HepG2 (cell line): ENCODE data around the gene DAPK3. TPM values are rescaled to one million over a fixed set of nuclear protein-coding genes. Genes with fewer than 3 reads are reported as not detected.

ENCODE experiments used
- ATAC-seq: fragments of 200-7000 bp; cut with Tn5 transposase; 3 replicates; pipeline ENCODE4 v1.9.1; 2020; ENCODE audit warnings: mild to moderate bottlenecking, moderate library complexity
- BruUV-seq: library from RNA; stranded (reverse); fragments of 400-500 nt; replicated peaks from 2 replicates; lab custom pipeline; 2021; lab: Mats Ljungman, UMichigan
- CTCF ChIA-PET: fragments of 300-600 bp; formaldehyde crosslinking; extraction: SDS; loops from one replicate; lab custom pipeline; 2021; ENCODE audit warnings: low total read pairs, inconsistent platforms, low intra/inter-chr PET ratio; lab: Yijun Ruan, JAX
- POLR2A ChIA-PET: fragments of 350-600 bp; sonication (Branson Sonifier 250); formaldehyde crosslinking; loops from one replicate; lab custom pipeline; 2020; ENCODE audit warnings: antibody characterized with exemption, inconsistent platforms; lab: Yijun Ruan, JAX
- DNase-seq: peaks from one replicate; pipeline ENCODE4 v3.0.0-alpha.2; 2015; ENCODE audit warnings: low spot score
- FAIRE-seq: peaks from 3 replicates; lab custom pipeline; 2011; peaks lifted over from hg19 to GRCh38; lab: Jason Lieb, UNC
- H2AFZ ChIP-seq: one replicate; pipeline ENCODE4 v1.6.1; 2011; ENCODE audit warnings: low read length, inconsistent platforms
- H3K27ac ChIP-seq: fragments of 300-600 bp; 3 replicates; pipeline ENCODE4 v1.8.0; 2011; ENCODE audit warnings: mixed run types, mild to moderate bottlenecking, mixed read lengths, low read length, inconsistent platforms; ENCODE audit not compliant: insufficient read depth; ENCODE audit errors: extremely low read length
- H3K27me3 ChIP-seq, 2 experiments: fragments of 200-600 bp in 1 of 2; 2 replicates in 1 of 2; 3 replicates in 1 of 2; pipeline versions ENCODE4 v1.6.0 to v1.8.0; 2011; ENCODE audit warnings: low read length in 2 of 2, mild to moderate bottlenecking in 2 of 2, moderate library complexity in 2 of 2, inconsistent platforms in 1 of 2; ENCODE audit not compliant: insufficient read depth in 2 of 2, control insufficient read depth in 1 of 2
- H3K36me3 ChIP-seq, 2 experiments: fragments of 200-600 bp in 1 of 2; replicated peaks in 1 of 2; 2 replicates in 1 of 2; 3 replicates in 1 of 2; pipeline versions ENCODE4 v1.5.1 to v1.8.0; 2011; ENCODE audit warnings: low read length in 2 of 2, inconsistent platforms in 1 of 2; ENCODE audit not compliant: insufficient read depth in 2 of 2, control insufficient read depth in 1 of 2
- H3K4me1 ChIP-seq: 2 replicates; pipeline ENCODE4 v1.5.1; 2012; ENCODE audit warnings: low read length, inconsistent platforms; ENCODE audit not compliant: insufficient read depth
- H3K4me2 ChIP-seq: 2 replicates; pipeline ENCODE4 v1.6.0; 2011; ENCODE audit warnings: low read depth, low read length, inconsistent platforms
- H3K4me3 ChIP-seq, 3 experiments: fragments of 200-600 bp in 1 of 3; sonication (generic), shearing (Covaris generic) in 1 of 3; replicated peaks in 1 of 3; 2 replicates each; pipeline ENCODE4 v1.5.1; 2011 to 2016; ENCODE audit warnings: low read length in 3 of 3, inconsistent platforms in 2 of 3, low read depth in 2 of 3, mild to moderate bottlenecking in 2 of 3, control low read depth in 1 of 3, mixed read lengths in 1 of 3; ENCODE audit not compliant: insufficient read depth in 1 of 3
- H3K79me2 ChIP-seq: one replicate; pipeline ENCODE4 v1.6.1; 2011; ENCODE audit warnings: low read length, inconsistent platforms; ENCODE audit not compliant: insufficient read depth
- H3K9ac ChIP-seq: 2 replicates; pipeline ENCODE4 v1.6.0; 2011; ENCODE audit warnings: mild to moderate bottlenecking, low read depth, low read length, inconsistent platforms; ENCODE audit not compliant: insufficient read depth
- H3K9me3 ChIP-seq: 2 replicates; pipeline ENCODE4 v1.5.1; 2012; ENCODE audit warnings: mild to moderate bottlenecking, low read length
- H4K20me1 ChIP-seq: 2 replicates; pipeline ENCODE4 v1.6.0; 2011; ENCODE audit warnings: inconsistent platforms, mild to moderate bottlenecking, low read length, moderate library complexity; ENCODE audit not compliant: insufficient read depth
- ARNT2 ChIP-seq: sonication (generic); formaldehyde crosslinking; IDR thresholded peaks from 2 replicates; pipeline ENCODE4 v1.8.0; 2022; ENCODE audit warnings: mild to moderate bottlenecking, low read depth, missing genetic modification reagents, moderate library complexity
- BRD4 ChIP-seq: sonication (generic); formaldehyde crosslinking; IDR thresholded peaks from 2 replicates; pipeline ENCODE4 v1.4.0; 2020; ENCODE audit warnings: missing genetic modification reagents
- EEA1 ChIP-seq: sonication (generic); formaldehyde crosslinking; IDR thresholded peaks from 2 replicates; pipeline ENCODE4 v1.5.1; 2020; ENCODE audit warnings: mild to moderate bottlenecking, missing genetic modification reagents, borderline replicate concordance
- FOXA1 ChIP-seq, 2 experiments: fragments of 450-650 bp in 1 of 2; sonication (generic) in 1 of 2; formaldehyde crosslinking in 1 of 2; IDR thresholded peaks; 2 replicates each; pipeline versions ENCODE4 v1.4.0 to v1.6.1; 2016 to 2020; ENCODE audit warnings: missing genetic modification reagents in 1 of 2
- HNRNPUL1 ChIP-seq: fragments of 200-400 bp; formaldehyde crosslinking; IDR thresholded peaks from 2 replicates; pipeline ENCODE4 v1.6.1; 2017; ENCODE audit warnings: low read depth, mild to moderate bottlenecking, low read length, moderate library complexity
- KDM4B ChIP-seq: sonication (generic); formaldehyde crosslinking; IDR thresholded peaks from 2 replicates; pipeline ENCODE4 v1.4.0; 2020; ENCODE audit warnings: missing genetic modification reagents
- MIXL1 ChIP-seq: IDR thresholded peaks from 2 replicates; pipeline ENCODE4 v1.6.1; 2016
- NFKB2 ChIP-seq: sonication (generic); formaldehyde crosslinking; IDR thresholded peaks from 2 replicates; pipeline ENCODE4 v1.4.0; 2020; ENCODE audit warnings: missing genetic modification reagents, borderline replicate concordance
- NR2F1 ChIP-seq, 2 experiments: fragments of 450-650 bp in 1 of 2; formaldehyde crosslinking in 1 of 2; IDR thresholded peaks; 2 replicates each; pipeline versions ENCODE4 v1.5.0 to v1.6.1; 2016 to 2020; ENCODE audit warnings: mild to moderate bottlenecking in 1 of 2, missing compliant biosample characterization in 1 of 2, missing genetic modification reagents in 1 of 2, moderate library complexity in 1 of 2
- REXO4 ChIP-seq: sonication (generic); formaldehyde crosslinking; IDR thresholded peaks from 2 replicates; pipeline ENCODE4 v1.8.0; 2022; ENCODE audit warnings: missing genetic modification reagents, mild to moderate bottlenecking, borderline replicate concordance
- ZC3H4 ChIP-seq: sonication (generic); formaldehyde crosslinking; IDR thresholded peaks from 2 replicates; pipeline ENCODE4 v1.4.0; 2020; ENCODE audit warnings: missing genetic modification reagents, borderline replicate concordance
- ZFP90 ChIP-seq: sonication (generic); formaldehyde crosslinking; IDR thresholded peaks from 2 replicates; pipeline ENCODE4 v1.8.0; 2022; ENCODE audit warnings: missing genetic modification reagents, mild to moderate bottlenecking, inconsistent platforms, borderline replicate concordance
- ZNF441 ChIP-seq: sonication (generic); formaldehyde crosslinking; IDR thresholded peaks from 2 replicates; pipeline ENCODE4 v1.7.0; 2021; ENCODE audit warnings: missing genetic modification reagents, borderline replicate concordance
- ZNF550 ChIP-seq: sonication (generic); formaldehyde crosslinking; IDR thresholded peaks from 2 replicates; pipeline ENCODE4 v1.4.0; 2020; ENCODE audit warnings: mild to moderate bottlenecking, missing genetic modification reagents, borderline replicate concordance
- ZNF572 ChIP-seq: sonication (generic); formaldehyde crosslinking; IDR thresholded peaks from 2 replicates; pipeline ENCODE4 v1.5.1; 2020; ENCODE audit warnings: mild to moderate bottlenecking, missing genetic modification reagents
- ZNF83 ChIP-seq: sonication (generic); formaldehyde crosslinking; IDR thresholded peaks from 2 replicates; pipeline ENCODE4 v1.4.0; 2020; ENCODE audit warnings: missing genetic modification reagents, mild to moderate bottlenecking, borderline replicate concordance
- WGBS: methylation state at CpG from one replicate; pipeline ENCODE4 v1.1.6; 2017; ENCODE audit warnings: low lambda C conversion rate; 5-methylcytosine and 5-hydroxymethylcytosine counted together
- in situ Hi-C: cut with HindIII; loops from 2 replicates; pipeline ENCODE4 v1.10.0; 2017; ENCODE audit warnings: low pct_unique_long_range_greater_than_20kb; ENCODE audit not compliant: extremely low pct_ligation_motif_present
- intact Hi-C: fragments of 100-400 bp; cut with micrococcal nuclease; formaldehyde crosslinking; loops from one replicate; pipeline ENCODE4 v1.10.0; 2022; ENCODE audit not compliant: unreplicated experiment
- polyA plus RNA-seq, 8 experiments: library from polyadenylated mRNA; depleted of rRNA in 3 of 8; stranded (reverse) in 7 of 8; unstranded in 1 of 8; fragments of >200 nt; fragmentation: Illumina TruSeq in 4 of 8; extraction: Trizol in 4 of 8; gene quantifications; 2 replicates each; pipeline versions ENCODE4 v1.2.1 to v1.2.3, GENCODE V29; 2011 to 2016; ENCODE audit warnings: low read depth in 4 of 8, missing spikeins in 1 of 8, mixed read lengths in 1 of 8; ENCODE audit not compliant: insufficient read depth in 1 of 8
- total RNA-seq, 5 experiments: library from RNA; depleted of rRNA; stranded (reverse); fragments of >200 nt; fragmentation: Illumina TruSeq; extraction: Trizol; gene quantifications; 2 replicates each; pipeline ENCODE4 v1.2.3, GENCODE V29; 2016; ENCODE audit warnings: low read depth in 1 of 5
- TF ChIP-seq, protein P1 (sequence below): sonication (generic); formaldehyde crosslinking; IDR thresholded peaks from 2 replicates; pipeline ENCODE4 v1.8.1; 2023; ENCODE audit warnings: missing genetic modification reagents, mild to moderate bottlenecking, borderline replicate concordance
- TF ChIP-seq, protein P2 (sequence below): sonication (generic); formaldehyde crosslinking; IDR thresholded peaks from 2 replicates; pipeline ENCODE4 v1.5.0; 2020; ENCODE audit warnings: missing genetic modification reagents

The DAPK3 gene
- total and polyA plus RNA-seq, 2 of the 13 experiments (the other 11 are each of a cell fraction or from before 2014, with no cell fraction given) = 30.5 to 37.3 TPM

DNA sequence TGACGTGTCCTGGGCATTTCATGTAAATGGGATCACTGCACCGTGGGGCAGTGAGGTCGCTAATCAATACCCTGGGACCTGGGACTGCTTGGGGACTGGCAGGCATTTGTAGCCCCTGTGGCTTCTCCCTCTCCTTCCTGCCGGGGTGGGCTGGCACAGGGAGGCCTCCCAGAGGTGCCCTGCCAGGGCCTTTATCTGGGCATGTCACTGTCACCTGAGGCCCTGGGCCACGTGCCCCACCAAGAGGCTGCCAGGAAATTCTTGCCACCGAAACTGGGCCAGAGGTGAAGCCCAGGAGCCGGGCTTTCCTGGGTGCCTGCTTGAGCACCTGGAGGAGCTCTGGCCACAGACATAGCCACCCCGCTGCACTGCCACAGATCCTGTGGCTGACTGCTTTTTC, 39.9 kb downstream of the DAPK3 start:
- H2AFZ ChIP-seq = no peak overlapping the region
- TF ChIP-seq FOXA1 (IDR thresholded peaks at IDR 0.05) = no peak
- TF ChIP-seq FOXA1 (CRISPR knock-in tag; IDR thresholded peaks at IDR 0.05) = no peak
- TF ChIP-seq, protein P1, sequence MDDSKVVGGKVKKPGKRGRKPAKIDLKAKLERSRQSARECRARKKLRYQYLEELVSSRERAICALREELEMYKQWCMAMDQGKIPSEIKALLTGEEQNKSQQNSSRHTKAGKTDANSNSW = no peak
- no peak for TF ChIP-seq ZFP90 (CRISPR knock-in tag)
- no peak for TF ChIP-seq KDM4B (CRISPR knock-in tag)
- no peak for TF ChIP-seq ZNF441 (CRISPR knock-in tag)
- TF ChIP-seq ZNF550 (CRISPR knock-in tag) = no peak
- no peak for TF ChIP-seq EEA1
- no peak for TF ChIP-seq MIXL1 (CRISPR knock-in tag)
- TF ChIP-seq ZNF572 (CRISPR knock-in tag) = no peak
- no peak for TF ChIP-seq ZC3H4 (CRISPR knock-in tag)
- TF ChIP-seq, protein P2, sequence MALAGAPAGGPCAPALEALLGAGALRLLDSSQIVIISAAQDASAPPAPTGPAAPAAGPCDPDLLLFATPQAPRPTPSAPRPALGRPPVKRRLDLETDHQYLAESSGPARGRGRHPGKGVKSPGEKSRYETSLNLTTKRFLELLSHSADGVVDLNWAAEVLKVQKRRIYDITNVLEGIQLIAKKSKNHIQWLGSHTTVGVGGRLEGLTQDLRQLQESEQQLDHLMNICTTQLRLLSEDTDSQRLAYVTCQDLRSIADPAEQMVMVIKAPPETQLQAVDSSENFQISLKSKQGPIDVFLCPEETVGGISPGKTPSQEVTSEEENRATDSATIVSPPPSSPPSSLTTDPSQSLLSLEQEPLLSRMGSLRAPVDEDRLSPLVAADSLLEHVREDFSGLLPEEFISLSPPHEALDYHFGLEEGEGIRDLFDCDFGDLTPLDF (CRISPR knock-in tag) = no peak
- TF ChIP-seq BRD4 (CRISPR knock-in tag) = no peak
- TF ChIP-seq ARNT2 (CRISPR knock-in tag) = no peak
- no peak for TF ChIP-seq HNRNPUL1
- TF ChIP-seq NR2F1 (CRISPR knock-in tag; IDR thresholded peaks at IDR 0.05) = no peak
- TF ChIP-seq ZNF83 (CRISPR knock-in tag) = no peak
- TF ChIP-seq REXO4 = no peak
- no peak for TF ChIP-seq NFKB2 (CRISPR knock-in tag)
- TF ChIP-seq, all 625 proteins: peak for 0
- peaks cover 3 to 25% of the 10 kb centered on the region in 2 experiments; a peak in 3 of 5 replicates for H3K27me3 ChIP-seq
- no peak overlapping the region for H3K4me2 ChIP-seq
- intact Hi-C loops (no loop called here), in situ Hi-C loops (no loop called here)
- H3K9ac ChIP-seq = no peak overlapping the region
- H3K79me2 ChIP-seq = no peaks in the 10 kb centered on the region
- H4K20me1 ChIP-seq = no peaks in the 10 kb centered on the region
- POLR2A ChIA-PET = no interaction called here
- FAIRE-seq = no peak
- H3K36me3 ChIP-seq = no peaks in the 10 kb centered on the region
- DNase-seq = no peak
- no peaks in the 10 kb centered on the region for H3K9me3 ChIP-seq
- WGBS = 8% methylated on average over 6 of the region's 8 CpGs
- no peaks in the 10 kb centered on the region for H3K4me1 ChIP-seq
- H3K4me3 ChIP-seq = no peak overlapping the region
- BruUV-seq = no TSS peak
- H3K27ac ChIP-seq = no peak overlapping the region
- CTCF ChIA-PET = no interaction called here
- no peak for ATAC-seq
